Astrocyte of the cerebellum (primary cell): ENCODE results near the gene FOXO3.
"Not testable (repeated sequence)": the region's sequence is repeated elsewhere in the genome, so short reads cannot be mapped to it uniquely, and the experiment has no call there.

Source experiments
- DNase-seq: peaks from one replicate; pipeline ENCODE4 v3.0.0-alpha.2; 2011; ENCODE audit warnings: low read depth
- H3K4me3 ChIP-seq: 2 replicates; pipeline ENCODE4 v1.5.1; 2011; ENCODE audit warnings: mild to moderate bottlenecking, low read depth, low read length, moderate library complexity
- CTCF ChIP-seq: IDR thresholded peaks from 2 replicates; pipeline ENCODE4 v1.5.1; 2012; ENCODE audit warnings: low read length, low read depth, moderate library complexity, mild to moderate bottlenecking; ENCODE audit errors: missing control alignments
- in situ Hi-C: cut with HindIII; loops from 2 replicates; pipeline ENCODE4 v1.10.0; 2017; ENCODE audit warnings: low sequenced_read_pairs

Gene FOXO3

GRCh38 chr6:108677357-108677756 lies 116.6 kb downstream of the FOXO3 start:
- H3K4me3 ChIP-seq = no peak overlapping the region
- DNase-seq = no peak
- TF ChIP-seq CTCF = no peak
- in situ Hi-C loops = no loop called here

- no peak for TF ChIP-seq CTCF
- no peak for DNase-seq
- in situ Hi-C loops = no loop called here
- no peak overlapping the region for H3K4me3 ChIP-seq
These were observed 117.2 kb downstream of the FOXO3 start for GRCh38 chr6:108677894-108678293.

- DNase-seq, in situ Hi-C loops, H3K4me3 ChIP-seq: not testable (repeated sequence)
These were observed 119.6 kb downstream of the FOXO3 start for GRCh38 chr6:108680314-108680713.

GRCh38 chr6:108681721-108682120 lies 121.0 kb downstream of the FOXO3 start:
- in situ Hi-C loops, DNase-seq, H3K4me3 ChIP-seq: not testable (repeated sequence)

- DNase-seq, H3K4me3 ChIP-seq, in situ Hi-C loops: not testable (repeated sequence)
These were observed 121.8 kb downstream of the FOXO3 start for GRCh38 chr6:108682383-108683119.

GRCh38 chr6:108683976-108684375 lies 123.3 kb downstream of the FOXO3 start:
- H3K4me3 ChIP-seq, DNase-seq, in situ Hi-C loops: not testable (repeated sequence)

- peak; percentile 45 for DNase-seq
- in situ Hi-C loops = no loop called here
- no peak for TF ChIP-seq CTCF
These were observed 124.1 kb downstream of the FOXO3 start for GRCh38 chr6:108684771-108685329.

GRCh38 chr6:108685970-108686369 lies 125.3 kb downstream of the FOXO3 start:
- DNase-seq = no peak
- in situ Hi-C loops = no loop called here
- TF ChIP-seq CTCF = no peak
- no peak overlapping the region for H3K4me3 ChIP-seq

More at GRCh38 chr6:108684771-108685329, 124.1 kb downstream of the FOXO3 start:
- no peak overlapping the region for H3K4me3 ChIP-seq

- in situ Hi-C loops = no loop called here
- DNase-seq = no peak
- TF ChIP-seq CTCF = no peak
- H3K4me3 ChIP-seq = no peak overlapping the region
These were observed 126.2 kb downstream of the FOXO3 start for GRCh38 chr6:108686896-108687295.
